Measurements from ENCODE around the gene CTPS2. TPM values are rescaled to one million over a fixed set of nuclear protein-coding genes. Genes with fewer than 3 reads are reported as not detected.

Gene CTPS2
- total and polyA plus RNA-seq, 2 donors (not counting 3 experiments of a cell fraction or from before 2014, with no cell fraction given) = 7.4 to 15.7 TPM

- intact Hi-C loops (cut with micrococcal nuclease) (no loop called here), dilution Hi-C loops (cut with MboI; ENCODE audit: extremely low pct_ligation_motif_present, low sequenced_read_pairs) (no loop called here)
- Histone ChIP-seq H3K9me1 (replicated peaks; ENCODE audit: control insufficient read depth, extremely low read depth, insufficient read depth, low read length) (no peaks in the 10 kb centered on the region), H3K4me3 (replicated peaks in 1 of 3; ENCODE audit: insufficient read depth in 1 of 3, low read depth in 1 of 3, low read length in 3 of 3) (no peak overlapping the region), H3K79me2 (ENCODE audit: control insufficient read depth, insufficient read depth, low read length) (no peaks in the 10 kb centered on the region), H3K4me2 (ENCODE audit: insufficient read depth, low read length) (no peak overlapping the region), H2AFZ (ENCODE audit: low read depth, low read length) (no peak overlapping the region), H3K4me1 (ENCODE audit: control insufficient read depth, extremely low read depth, insufficient read depth, low read length) (no peaks in the 10 kb centered on the region), H3K9ac (replicated peaks; ENCODE audit: extremely low read depth, insufficient read depth, low read length) (no peak overlapping the region), H3K27ac (ENCODE audit: insufficient read depth, low read depth, low read length) (no peak overlapping the region), H3K27me3 (ENCODE audit: control insufficient read depth in 2 of 2, insufficient read depth in 2 of 2, low read length in 2 of 2) (no peaks in the 10 kb centered on the region), H4K20me1 (replicated peaks; ENCODE audit: control insufficient read depth, extremely low read depth, insufficient read depth, low read length) (no peaks in the 10 kb centered on the region), H3K36me3 (ENCODE audit: control insufficient read depth in 2 of 2, extremely low read depth in 1 of 2, insufficient read depth in 2 of 2, low read length in 2 of 2) (no peaks in the 10 kb centered on the region), H3K9me3 (replicated peaks; ENCODE audit: control insufficient read depth, insufficient read depth, low read length) (no peaks in the 10 kb centered on the region)
- no TSS peak for BruUV-seq (replicated peaks)
- FAIRE-seq (no peak), DNase-seq (ENCODE audit: low read depth, low spot score) (no peak)
- CTCF ChIA-PET = no interaction called here
- no peak for TF ChIP-seq EZH2 (IDR thresholded peaks at IDR 0.05; ENCODE audit: borderline replicate concordance, low read depth, low read length, severe bottlenecking)
- TF ChIP-seq MAX (IDR thresholded peaks at IDR 0.05; ENCODE audit: insufficient read depth, insufficient read length) = no peak
- no peak for TF ChIP-seq JUN (IDR thresholded peaks at IDR 0.05; ENCODE audit: borderline replicate concordance, insufficient read depth, insufficient read length, low read depth)
- TF ChIP-seq CTCF (IDR thresholded peaks at IDR 0.05; ENCODE audit: extremely low read depth in 1 of 2, insufficient read depth in 1 of 2, low read depth in 1 of 2, low read length in 2 of 2) = no peak
- POLR2A ChIA-PET = interaction anchor here (0.7 kb wide), 1 partner anchor 17 kb away, joined by 3 read pairs; the partner anchor contains the start of gene SYAP1
Observed at GRCh38 chrX:16702700-16703599, 9.5 kb downstream of the CTPS2 start.

Measured in endothelial cell of umbilical vein (primary cell).